Thyroid gland (tissue), 4 donors: ENCODE measurements around the gene SLC6A9. TPM values are rescaled to one million over a fixed set of nuclear protein-coding genes. Genes with fewer than 3 reads are reported as not detected.
A peak's percentile ranks its signal among the peaks of the same experiment; 100 is the strongest.

Experiments
- DNase-seq, 2 donors: peaks; one replicate each; pipeline ENCODE4 v3.0.0-alpha.2; 2019
- H3K27ac ChIP-seq, 3 donors: fragments of 200-600 bp; sonication (generic); 1 replicate in 2 of 3; 2 replicates in 1 of 3; pipeline ENCODE4 v1.5.1; 2016 to 2019; ENCODE audit warnings: mild to moderate bottlenecking in 1 of 3, moderate library complexity in 1 of 3
- H3K27me3 ChIP-seq: fragments of 200-600 bp; sonication (generic); one replicate; pipeline ENCODE4 v1.5.1; 2019
- H3K36me3 ChIP-seq, 2 donors: fragments of 200-600 bp; sonication (generic); one replicate each; pipeline ENCODE4 v1.5.1; 2016 to 2019
- H3K4me1 ChIP-seq, 2 donors: fragments of 200-600 bp; sonication (generic); one replicate each; pipeline ENCODE4 v1.5.1; 2017 to 2019
- H3K4me3 ChIP-seq, 3 donors: fragments of 200-600 bp; sonication (generic); replicated peaks in 1 of 3; 1 replicate in 2 of 3; 2 replicates in 1 of 3; pipeline ENCODE4 v1.5.1; 2016; ENCODE audit warnings: mild to moderate bottlenecking in 1 of 3
- H3K9me3 ChIP-seq: fragments of 200-600 bp; sonication (generic); one replicate; pipeline ENCODE4 v1.5.1; 2017
- CTCF ChIP-seq, 6 experiments: fragments of 200-600 bp in 3 of 6; fragments of 450-650 bp in 3 of 6; sonication (generic) in 3 of 6; IDR thresholded peaks; one replicate each; pipeline ENCODE4 v1.5.1; 2016 to 2019; ENCODE audit warnings: antibody characterized with exemption in 6 of 6, mild to moderate bottlenecking in 2 of 6, inconsistent platforms in 1 of 6, moderate library complexity in 1 of 6
- POLR2A ChIP-seq, 2 donors: fragments of 450-650 bp; IDR thresholded peaks; one replicate each; pipeline ENCODE4 v1.6.1; 2017; ENCODE audit warnings: antibody characterized with exemption in 2 of 2, mild to moderate bottlenecking in 2 of 2, moderate library complexity in 1 of 2
- WGBS, 2 donors: methylation state at CpG; one replicate each; pipeline ENCODE4 v1.1.5; 2017; 5-methylcytosine and 5-hydroxymethylcytosine counted together
- intact Hi-C: fragments of 100-400 bp; cut with DNase I; formaldehyde crosslinking; loops from one replicate; pipeline ENCODE4 v1.15.1; 2023
- total RNA-seq, 4 donors: library from RNA; depleted of rRNA; stranded (reverse); fragments of >200 nt; gene quantifications; one replicate each; pipeline ENCODE4 v1.2.3, GENCODE V29; 2016

Gene SLC6A9
- total RNA-seq, 4 donors from 2014 or later, result 7.2 to 11.3 (median 7.6) TPM

DNA sequence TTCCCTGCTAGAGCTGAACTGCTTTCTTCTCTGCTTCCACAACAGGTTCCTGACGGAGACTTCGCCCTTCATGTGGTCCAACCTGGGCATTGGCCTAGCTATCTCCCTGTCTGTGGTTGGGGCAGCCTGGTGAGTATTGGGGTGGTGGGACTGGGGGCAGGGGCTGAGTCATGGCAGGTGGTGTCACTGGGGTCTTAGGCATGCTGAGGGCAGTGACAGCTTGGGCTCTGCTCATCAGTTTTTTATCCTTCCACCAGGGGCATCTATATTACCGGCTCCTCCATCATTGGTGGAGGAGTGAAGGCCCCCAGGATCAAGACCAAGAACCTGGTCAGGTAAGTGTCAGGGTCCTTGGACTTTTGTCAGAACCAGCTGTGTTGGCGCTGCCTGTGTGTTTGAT, 55.2 kb downstream of the SLC6A9 start:
- H3K9me3 ChIP-seq, result no peaks in the 10 kb centered on the region
- DNase-seq, result no peak
- intact Hi-C loops, result no loop called here
- 83 to 90% methylated on average over 2 to 4 of the region's 4 CpGs for WGBS, 2 donors
- H3K36me3 ChIP-seq, result peaks cover 13 to 14% of the 10 kb centered on the region in 2 donors
- peak overlapping the region in 1 of 3 donors; percentile 96 for H3K4me3 ChIP-seq
- H3K4me1 ChIP-seq, result peaks cover 33 to 48% of the 10 kb centered on the region in 2 donors
- peak overlapping the region in 1 of 3 donors; percentile 84 for H3K27ac ChIP-seq
- H3K27me3 ChIP-seq, result no peaks in the 10 kb centered on the region
- TF ChIP-seq POLR2A (IDR thresholded peaks at IDR 0.05), result no peak
- TF ChIP-seq CTCF (IDR thresholded peaks at IDR 0.05), result no peak

DNA sequence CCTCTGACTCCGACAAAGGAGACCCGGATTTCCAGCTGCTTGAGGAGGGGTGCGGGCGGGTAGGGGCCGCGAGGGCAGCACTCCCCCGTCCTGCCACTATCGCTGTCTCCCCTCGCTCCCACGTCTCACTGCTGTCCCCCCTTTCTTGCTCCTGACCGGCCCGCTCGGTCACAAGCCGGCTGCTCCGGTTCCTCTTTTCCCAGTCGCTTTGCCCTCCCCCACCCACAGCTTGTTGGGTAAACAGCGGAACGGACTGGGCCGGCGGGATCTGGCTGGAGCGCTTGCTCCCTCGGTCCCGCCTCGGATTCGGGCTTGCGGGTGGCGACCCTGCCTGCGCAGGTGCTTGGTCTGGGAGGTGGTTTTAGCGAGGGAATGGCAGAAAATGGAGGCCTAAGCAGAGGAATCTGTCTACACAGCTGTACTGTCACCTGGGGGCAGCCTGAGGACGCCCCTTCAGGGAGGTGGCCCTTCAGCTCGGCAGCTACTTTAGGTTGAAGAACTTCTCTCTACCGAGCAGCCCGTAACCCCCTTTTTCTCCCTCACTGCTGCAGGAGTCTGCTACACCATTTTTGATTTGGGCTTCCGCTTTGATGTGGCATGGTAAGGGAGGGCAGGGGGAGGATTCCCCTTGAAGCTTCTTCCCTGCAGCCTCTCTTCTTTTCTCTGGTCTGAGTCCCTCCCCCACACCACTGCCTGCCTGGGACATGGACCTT, 55.9 kb downstream of the SLC6A9 start:
- TF ChIP-seq CTCF (IDR thresholded peaks at IDR 0.05), result no peak
- TF ChIP-seq POLR2A (IDR thresholded peaks at IDR 0.05), result no peak
- intact Hi-C loops, result no loop called here
- peak; percentile 80 to 84 for DNase-seq
- no peaks in the 10 kb centered on the region for H3K27me3 ChIP-seq
- no peaks in the 10 kb centered on the region for H3K9me3 ChIP-seq
- peaks cover 13 to 14% of the 10 kb centered on the region in 2 donors for H3K36me3 ChIP-seq
- 2 to 3% methylated on average over 21 to 30 of the region's 34 CpGs for WGBS, 2 donors
- H3K4me1 ChIP-seq, result peaks cover 36 to 51% of the 10 kb centered on the region in 2 donors
- H3K27ac ChIP-seq, result peak overlapping the region; percentile 69 to 93 (median 84)
- peak overlapping the region; percentile 50 to 96 (median 79) for H3K4me3 ChIP-seq

DNA sequence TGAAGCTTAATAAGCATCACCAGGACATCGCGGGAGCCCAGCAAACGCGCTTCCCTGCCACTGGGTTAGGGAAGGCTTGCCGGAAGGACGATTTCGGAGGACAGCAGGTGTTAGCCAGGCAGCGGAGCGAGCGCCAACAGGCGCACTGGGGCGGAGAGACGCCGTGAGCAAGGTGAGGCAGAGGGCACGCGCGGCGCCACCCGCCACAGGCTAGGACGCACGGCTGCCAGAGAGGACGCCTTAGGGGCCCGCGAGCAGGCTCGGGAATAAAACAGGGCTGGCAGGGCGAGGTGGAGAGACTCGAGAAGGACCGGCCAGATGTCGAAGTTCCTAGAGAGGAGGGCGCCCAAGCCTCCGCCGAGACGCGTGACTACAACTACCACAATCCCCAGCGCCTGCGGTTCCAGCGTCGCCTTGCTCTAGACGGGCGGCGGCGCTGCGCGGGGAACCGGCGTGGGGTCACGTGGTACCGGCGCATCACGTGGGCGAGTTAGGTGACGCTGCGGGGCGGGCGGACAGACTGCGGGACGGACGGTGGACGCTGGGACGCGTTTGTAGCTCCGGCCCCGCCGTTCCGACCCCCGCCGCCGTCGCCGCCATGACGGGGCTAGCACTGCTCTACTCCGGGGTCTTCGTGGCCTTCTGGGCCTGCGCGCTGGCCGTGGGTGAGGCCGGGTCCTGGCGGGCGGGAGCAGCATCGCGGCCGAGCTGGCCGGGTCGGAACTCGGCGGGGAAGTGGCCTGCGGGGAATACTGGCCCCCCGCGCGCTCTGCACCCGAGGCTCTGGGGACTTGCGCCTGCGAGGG, 56.6 kb downstream of the SLC6A9 start, which contains the start of gene ATP6V0B:
Gene ATP6V0B (plus strand): TSS at position 518 of the 806 bp plus-strand sequence. CDS start 81 bp downstream, at position 599.
- Histone ChIP-seq H3K9me3 (no peaks in the 10 kb centered on the region), H3K4me3 (peak within 1 kb of the TSS; percentile 50 to 96 (median 79)), H3K27ac (peak within 1 kb of the TSS; percentile 69 to 93 (median 84)), H3K4me1 (peaks cover 33 to 46% of the 10 kb centered on the region in 2 donors), H3K27me3 (no peaks in the 10 kb centered on the region), H3K36me3 (peaks cover 13 to 14% of the 10 kb centered on the region in 2 donors)
- intact Hi-C loops, result no loop called here
- TF ChIP-seq CTCF (IDR thresholded peaks at IDR 0.05) (peak in 3 of 6 experiments; percentile 29 to 44 (median 31)), POLR2A (IDR thresholded peaks at IDR 0.05) (peak; percentile 81 to 94)
- 1 to 2% methylated on average over 30 to 45 of the region's 93 CpGs for WGBS, 2 donors
- peak; percentile 97 for DNase-seq

GRCh38 chr1:43973981-43974442, 57.2 kb downstream of the SLC6A9 start:
- H3K4me1 ChIP-seq, result peaks cover 33 to 45% of the 10 kb centered on the region in 2 donors
- peak overlapping the region; percentile 69 to 93 (median 84) for H3K27ac ChIP-seq
- DNase-seq, result no peak
- intact Hi-C loops, result no loop called here
- WGBS, 2 donors, result 39 to 40% methylated on average over 9 of the region's 9 CpGs
- TF ChIP-seq POLR2A (IDR thresholded peaks at IDR 0.05) (no peak), CTCF (IDR thresholded peaks at IDR 0.05) (no peak)
- H3K4me3 ChIP-seq, result peak overlapping the region in 2 of 3 donors; percentile 35 to 96
- H3K9me3 ChIP-seq, result no peaks in the 10 kb centered on the region
- peaks cover 13 to 14% of the 10 kb centered on the region in 2 donors for H3K36me3 ChIP-seq
- no peaks in the 10 kb centered on the region for H3K27me3 ChIP-seq
